LNCaP clone FGC (cell line): Measurements from ENCODE around the gene ANKHD1.

Source experiments
- DNase-seq: peaks from one replicate; pipeline ENCODE4 v3.0.0-alpha.2; 2011; ENCODE audit warnings: low read depth
- H3K4me3 ChIP-seq: 2 replicates; pipeline ENCODE4 v1.5.1; 2011; ENCODE audit warnings: mild to moderate bottlenecking, low read depth, low read length, control low read depth
- TF ChIP-seq, protein P1 (sequence below): IDR thresholded peaks from 2 replicates; pipeline ENCODE4 v1.5.1; 2012; ENCODE audit warnings: mild to moderate bottlenecking; ENCODE audit not compliant: control insufficient read depth, insufficient read depth; ENCODE audit errors: extremely low read depth

Gene ANKHD1

DNA sequence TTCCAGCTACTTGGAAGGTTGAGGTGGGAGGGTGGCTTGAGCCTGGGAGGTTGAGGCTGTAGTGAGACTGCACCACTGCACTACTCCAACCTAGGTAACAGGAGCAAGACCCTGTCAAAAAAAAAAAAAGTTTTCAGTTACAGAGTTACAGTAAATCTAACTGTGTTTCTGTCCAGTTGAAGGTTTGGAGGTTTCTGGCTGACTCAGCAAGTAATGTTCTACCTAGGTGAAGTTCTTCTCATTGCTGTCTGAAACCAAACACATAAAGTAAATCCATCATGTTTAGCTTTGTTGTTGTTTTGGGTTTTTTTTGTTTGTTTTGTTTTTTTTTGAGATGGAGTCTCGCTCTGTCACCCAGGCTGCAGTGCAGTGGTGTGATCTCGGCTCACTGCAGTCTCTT is 7.9 kb upstream of the ANKHD1 start:
- TF ChIP-seq, protein P1, sequence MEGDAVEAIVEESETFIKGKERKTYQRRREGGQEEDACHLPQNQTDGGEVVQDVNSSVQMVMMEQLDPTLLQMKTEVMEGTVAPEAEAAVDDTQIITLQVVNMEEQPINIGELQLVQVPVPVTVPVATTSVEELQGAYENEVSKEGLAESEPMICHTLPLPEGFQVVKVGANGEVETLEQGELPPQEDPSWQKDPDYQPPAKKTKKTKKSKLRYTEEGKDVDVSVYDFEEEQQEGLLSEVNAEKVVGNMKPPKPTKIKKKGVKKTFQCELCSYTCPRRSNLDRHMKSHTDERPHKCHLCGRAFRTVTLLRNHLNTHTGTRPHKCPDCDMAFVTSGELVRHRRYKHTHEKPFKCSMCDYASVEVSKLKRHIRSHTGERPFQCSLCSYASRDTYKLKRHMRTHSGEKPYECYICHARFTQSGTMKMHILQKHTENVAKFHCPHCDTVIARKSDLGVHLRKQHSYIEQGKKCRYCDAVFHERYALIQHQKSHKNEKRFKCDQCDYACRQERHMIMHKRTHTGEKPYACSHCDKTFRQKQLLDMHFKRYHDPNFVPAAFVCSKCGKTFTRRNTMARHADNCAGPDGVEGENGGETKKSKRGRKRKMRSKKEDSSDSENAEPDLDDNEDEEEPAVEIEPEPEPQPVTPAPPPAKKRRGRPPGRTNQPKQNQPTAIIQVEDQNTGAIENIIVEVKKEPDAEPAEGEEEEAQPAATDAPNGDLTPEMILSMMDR, result no peak
- no peak for DNase-seq
- H3K4me3 ChIP-seq, result no peak overlapping the region

DNA sequence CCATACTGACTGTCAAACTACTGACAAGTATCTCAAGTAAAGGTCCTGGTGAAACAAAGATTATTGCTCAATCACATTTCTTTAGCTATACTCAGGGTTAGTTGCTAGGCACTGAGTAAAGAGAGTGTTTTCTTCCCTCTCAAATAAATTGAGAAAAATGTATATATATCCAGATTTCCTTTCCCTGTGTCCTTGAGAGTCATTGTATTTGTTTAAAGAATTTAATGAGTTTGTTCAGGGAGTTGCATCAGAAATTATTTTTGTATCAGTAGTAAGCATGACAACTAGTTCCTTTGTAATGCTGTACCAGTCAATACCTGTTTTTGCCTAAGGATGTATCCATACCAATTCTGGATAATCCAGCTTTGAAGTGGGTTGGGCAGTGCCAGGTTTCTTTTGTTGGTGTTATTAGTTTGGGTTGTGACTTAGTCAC is 3.2 kb upstream of the ANKHD1 start:
- TF ChIP-seq, protein P1, result no peak
- peak; percentile 84 for DNase-seq
- H3K4me3 ChIP-seq, result no peak overlapping the region

DNA sequence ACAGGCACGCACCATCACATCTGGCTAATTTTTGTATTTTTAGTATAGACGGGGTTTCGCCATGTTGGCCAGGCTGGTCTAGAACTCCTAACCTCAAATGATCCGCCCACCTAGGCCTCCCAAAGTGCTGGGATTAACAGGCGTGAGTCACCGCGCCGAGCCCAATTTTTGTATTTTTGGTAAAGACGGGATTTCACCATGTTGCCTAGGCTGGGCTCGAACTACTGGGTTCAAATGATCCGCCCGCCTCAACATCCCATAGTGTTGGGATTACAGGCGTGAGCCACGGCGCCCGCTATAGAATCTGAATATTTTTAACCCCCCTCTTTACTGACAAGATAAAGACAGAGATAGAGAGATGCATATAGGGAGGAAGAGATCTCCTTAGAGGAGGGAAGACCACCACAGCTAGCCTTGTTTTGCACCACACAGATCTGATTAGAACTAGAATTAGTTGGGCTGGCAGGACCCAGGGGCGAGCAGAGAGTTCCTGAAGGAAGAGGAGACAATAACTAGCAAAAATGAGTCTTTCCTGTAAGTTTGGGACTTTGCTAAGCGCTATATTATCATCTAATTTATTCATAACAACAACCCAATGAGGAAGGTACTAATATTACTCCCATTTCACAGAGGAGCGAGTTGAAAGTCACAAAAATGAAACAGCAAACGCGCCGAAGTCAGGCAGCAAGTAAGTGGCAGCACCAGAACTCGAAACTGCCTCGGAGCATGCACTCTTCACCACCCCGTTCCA is 1.5 kb upstream of the ANKHD1 start:
- TF ChIP-seq, protein P1, result no peak
- DNase-seq, result no peak
- H3K4me3 ChIP-seq, result peak overlapping the region; percentile 98

DNA sequence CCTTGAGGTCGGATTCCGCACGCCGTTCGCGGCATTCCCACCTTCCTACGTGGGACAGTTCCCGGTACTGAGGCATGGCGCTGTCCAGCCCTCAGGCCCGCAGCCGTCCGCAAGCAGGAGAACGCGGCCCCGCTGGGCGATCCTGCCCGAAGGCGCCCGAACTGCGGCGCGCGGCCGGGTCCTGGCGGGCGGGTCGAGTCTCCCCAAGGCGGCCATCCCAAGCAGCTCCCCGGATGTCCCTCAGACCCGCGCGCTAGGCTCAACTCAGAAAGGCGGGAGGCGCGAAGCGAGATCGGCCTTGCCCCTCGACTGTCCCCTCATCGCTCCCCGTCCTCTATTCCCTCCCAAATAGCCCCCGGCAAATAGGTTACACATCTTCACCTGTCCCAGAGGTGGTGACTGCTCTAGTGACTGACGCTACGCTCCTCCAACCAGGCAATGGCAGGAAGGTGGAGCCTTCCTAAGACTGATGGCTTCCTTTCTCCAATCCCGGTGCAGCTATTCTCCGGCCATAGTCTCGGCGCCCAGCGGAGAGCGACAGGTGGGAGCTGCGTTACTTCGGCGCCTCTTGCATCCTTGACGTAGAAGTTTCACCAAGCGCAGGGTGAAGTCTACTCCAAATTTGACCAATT is 787 bp upstream of the ANKHD1 start:
- H3K4me3 ChIP-seq, result peak overlapping the region; percentile 98
- peak; percentile 98 for DNase-seq
- TF ChIP-seq, protein P1, result no peak

DNA sequence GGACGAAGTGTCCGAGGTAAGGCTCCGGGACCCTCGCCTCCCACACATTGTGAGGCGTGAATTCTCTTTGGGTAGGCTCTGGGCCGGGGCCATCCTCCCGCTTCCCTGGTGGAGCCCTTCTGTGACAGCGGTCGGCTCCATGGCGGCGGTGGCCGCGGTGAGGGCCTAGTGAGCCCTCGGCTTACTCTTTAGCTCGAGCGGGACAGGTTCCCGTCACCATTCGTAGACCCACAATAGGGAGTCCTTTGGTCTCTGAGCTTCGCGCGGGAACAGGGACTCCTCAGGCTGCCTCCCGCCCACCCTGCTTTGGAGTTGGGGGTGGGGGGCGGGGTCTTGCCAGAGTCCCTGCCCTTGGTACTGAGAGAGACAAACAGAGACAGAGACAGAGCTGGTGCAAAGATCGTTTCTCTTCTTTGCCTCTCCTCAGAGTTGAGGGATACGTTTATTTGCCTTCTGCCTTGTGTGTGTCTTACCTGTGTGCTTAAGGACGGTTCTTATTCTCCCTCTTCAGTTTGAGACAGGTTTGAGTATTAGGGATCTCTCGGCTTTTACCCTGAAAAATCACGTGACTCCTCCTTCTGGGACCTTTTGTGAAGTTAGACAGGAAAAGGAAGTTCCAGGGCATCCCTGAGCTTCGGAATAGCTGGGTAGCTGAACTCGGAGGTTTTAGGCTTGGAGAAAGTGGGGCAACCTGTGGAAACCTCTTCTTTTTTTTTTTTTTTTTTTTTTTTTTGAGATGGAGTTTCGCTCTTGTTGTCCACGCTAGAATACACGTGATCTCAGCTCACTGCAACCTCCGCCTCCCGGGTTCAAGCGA is 833 bp downstream of the ANKHD1 start:
- TF ChIP-seq, protein P1, result no peak
- peak overlapping the region; percentile 98 for H3K4me3 ChIP-seq

DNA sequence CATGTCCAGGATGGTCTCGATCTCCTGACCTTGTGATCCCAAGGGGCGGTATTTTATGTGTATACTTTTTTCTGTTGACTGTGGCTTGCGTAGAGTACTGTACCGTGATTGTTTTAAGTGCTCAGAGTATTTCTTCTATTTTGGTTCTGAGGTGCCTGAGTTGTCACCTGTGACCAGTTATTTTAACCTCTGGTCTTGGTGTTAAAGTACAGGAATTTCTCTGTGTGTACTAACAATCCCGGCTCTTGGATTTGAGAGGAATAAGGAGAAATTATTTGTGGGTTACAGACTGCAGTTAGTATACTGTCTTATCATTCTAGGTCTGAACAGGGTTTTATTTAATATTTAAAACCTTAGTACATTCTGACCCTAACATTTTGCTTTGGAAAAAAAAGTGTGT is 2.0 kb downstream of the ANKHD1 start:
- DNase-seq, result no peak
- peak overlapping the region; percentile 98 for H3K4me3 ChIP-seq
- TF ChIP-seq, protein P1, result no peak

More for the DNA sequence above, 833 bp downstream of the ANKHD1 start:
- DNase-seq, result no peak
